ENCODE measurements around the gene COX5A.

Gene COX5A

GRCh38 chr15:74951006-74951405 lies 13.1 kb upstream of the COX5A start:
- TF ChIP-seq REST (IDR thresholded peaks at IDR 0.05; ENCODE audit: insufficient read depth in 1 of 2, low read depth in 2 of 2, low read length in 2 of 2) (no peak), POLR2AphosphoS5 (IDR thresholded peaks at IDR 0.05; ENCODE audit: low read depth, low read length) (no peak), SIN3A (IDR thresholded peaks at IDR 0.05; ENCODE audit: borderline replicate concordance, insufficient read depth, low read length) (no peak), TAF1 (IDR thresholded peaks at IDR 0.05; ENCODE audit: borderline replicate concordance, insufficient read depth, low read length) (no peak), FOXP2 (optimal IDR thresholded peaks at IDR 0.05; ENCODE audit: borderline replicate concordance, extremely low read depth, extremely low read length, insufficient read depth) (no peak)

- TF ChIP-seq TAF1 (IDR thresholded peaks at IDR 0.05; ENCODE audit: borderline replicate concordance, insufficient read depth, low read length) = no peak
- no peak for TF ChIP-seq FOXP2 (optimal IDR thresholded peaks at IDR 0.05; ENCODE audit: borderline replicate concordance, extremely low read depth, extremely low read length, insufficient read depth)
- TF ChIP-seq REST (IDR thresholded peaks at IDR 0.05; ENCODE audit: insufficient read depth in 1 of 2, low read depth in 2 of 2, low read length in 2 of 2) = no peak
- no peak for TF ChIP-seq POLR2AphosphoS5 (IDR thresholded peaks at IDR 0.05; ENCODE audit: low read depth, low read length)
- no peak for TF ChIP-seq SIN3A (IDR thresholded peaks at IDR 0.05; ENCODE audit: borderline replicate concordance, insufficient read depth, low read length)
Measured at GRCh38 chr15:74950078-74950908, 12.4 kb upstream of the COX5A start.

DNA sequence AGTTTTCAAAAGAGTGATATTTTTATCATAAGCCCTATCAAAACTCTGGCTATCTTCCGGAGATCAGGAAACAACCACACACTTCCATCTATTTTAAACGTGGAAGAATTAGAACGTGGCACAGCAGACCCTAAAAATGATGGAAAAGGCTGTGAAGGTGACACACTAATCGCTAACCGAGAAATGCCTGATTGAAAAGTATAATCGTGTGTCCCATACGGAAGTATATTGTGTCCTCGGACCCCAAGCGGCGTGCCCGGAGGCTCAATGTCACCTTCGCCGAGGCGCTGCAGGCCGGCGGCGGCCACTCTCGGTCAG lies 642 bp downstream of the COX5A start:
- TF ChIP-seq SIN3A (IDR thresholded peaks at IDR 0.05; ENCODE audit: borderline replicate concordance, insufficient read depth, low read length) (no peak), TAF1 (IDR thresholded peaks at IDR 0.05; ENCODE audit: borderline replicate concordance, insufficient read depth, low read length) (no peak), FOXP2 (optimal IDR thresholded peaks at IDR 0.05; ENCODE audit: borderline replicate concordance, extremely low read depth, extremely low read length, insufficient read depth) (no peak), POLR2AphosphoS5 (IDR thresholded peaks at IDR 0.05; ENCODE audit: low read depth, low read length) (no peak), REST (IDR thresholded peaks at IDR 0.05; ENCODE audit: insufficient read depth in 1 of 2, low read depth in 2 of 2, low read length in 2 of 2) (no peak)

DNA sequence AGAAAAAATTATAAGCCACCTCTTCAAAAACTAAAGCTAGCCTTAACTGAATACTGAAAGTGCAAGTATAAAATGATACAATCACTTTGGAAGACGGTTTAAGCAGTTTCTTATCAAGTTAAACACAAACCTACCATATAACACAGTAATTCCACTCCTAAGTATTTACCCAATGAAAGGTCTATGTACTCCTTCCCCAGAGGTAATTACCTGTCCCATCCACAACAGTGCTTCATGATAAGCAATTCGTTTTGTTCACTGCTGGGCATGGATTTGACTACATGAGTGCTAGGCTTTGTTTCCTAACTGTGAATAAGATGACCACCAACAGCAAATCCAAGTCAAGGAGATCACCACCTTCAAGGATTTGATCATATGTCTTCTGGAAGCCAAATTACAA lies 4.3 kb downstream of the COX5A start:
- TF ChIP-seq SIN3A (IDR thresholded peaks at IDR 0.05; ENCODE audit: borderline replicate concordance, insufficient read depth, low read length) (no peak), REST (IDR thresholded peaks at IDR 0.05; ENCODE audit: insufficient read depth in 1 of 2, low read depth in 2 of 2, low read length in 2 of 2) (no peak), FOXP2 (optimal IDR thresholded peaks at IDR 0.05; ENCODE audit: borderline replicate concordance, extremely low read depth, extremely low read length, insufficient read depth) (no peak), POLR2AphosphoS5 (IDR thresholded peaks at IDR 0.05; ENCODE audit: low read depth, low read length) (no peak), TAF1 (IDR thresholded peaks at IDR 0.05; ENCODE audit: borderline replicate concordance, insufficient read depth, low read length) (no peak)

Data from PFSK-1 (cell line).